ENCODE results near the gene FMNL2. TPM values are rescaled to one million over a fixed set of nuclear protein-coding genes. Genes with fewer than 3 reads are reported as not detected.

Gene FMNL2
- total RNA-seq, 4 donors from 2014 or later, result 50.5 to 96.7 (median 79.6) TPM

- no peak for TF ChIP-seq CTCF (IDR thresholded peaks at IDR 0.05; ENCODE audit: low read depth)
Measured at GRCh38 chr2:152623076-152623740, 288.2 kb downstream of the FMNL2 start.

- TF ChIP-seq CTCF (IDR thresholded peaks at IDR 0.05; ENCODE audit: low read depth), result no peak
Measured at GRCh38 chr2:152623775-152624174, 288.8 kb downstream of the FMNL2 start.

GRCh38 chr2:152624805-152625204, 289.8 kb downstream of the FMNL2 start:
- no peak for TF ChIP-seq CTCF (IDR thresholded peaks at IDR 0.05; ENCODE audit: low read depth)

GRCh38 chr2:152626911-152627339, 292.0 kb downstream of the FMNL2 start:
- no peak for TF ChIP-seq CTCF (IDR thresholded peaks at IDR 0.05; ENCODE audit: low read depth)

- TF ChIP-seq CTCF (IDR thresholded peaks at IDR 0.05; ENCODE audit: low read depth), result no peak
Measured at GRCh38 chr2:152627351-152627957, 292.5 kb downstream of the FMNL2 start.

- no peak for TF ChIP-seq CTCF (IDR thresholded peaks at IDR 0.05; ENCODE audit: low read depth)
Measured at GRCh38 chr2:152629202-152629601, 294.2 kb downstream of the FMNL2 start.

- no peak for TF ChIP-seq CTCF (IDR thresholded peaks at IDR 0.05; ENCODE audit: low read depth)
Measured at GRCh38 chr2:152630466-152630865, 295.5 kb downstream of the FMNL2 start.
